NCI-H128 (cell line): ENCODE data around the gene LRP5.
"Not testable (repeated sequence)": the region's sequence is repeated elsewhere in the genome, so short reads cannot be mapped to it uniquely, and the experiment has no call there.

ENCODE experiments used
- DNase-seq: peaks from one replicate; lab custom pipeline; 2025; ENCODE audit not compliant: unreplicated experiment; lab: John Stamatoyannopoulos, UW

Gene LRP5

GRCh38 chr11:68414496-68415221, 102.3 kb downstream of the LRP5 start:
- no peak for DNase-seq

- no peak for DNase-seq
These were observed 103.7 kb downstream of the LRP5 start for GRCh38 chr11:68416070-68416578.

- DNase-seq: no peak
These were observed 106.3 kb downstream of the LRP5 start for GRCh38 chr11:68418648-68419047.

- no peak for DNase-seq
These were observed 107.8 kb downstream of the LRP5 start for GRCh38 chr11:68420171-68420570.

GRCh38 chr11:68423481-68423880, 111.1 kb downstream of the LRP5 start:
- DNase-seq: no peak

- no peak for DNase-seq
These were observed 111.8 kb downstream of the LRP5 start for GRCh38 chr11:68424101-68424632.

GRCh38 chr11:68424981-68425865, 112.8 kb downstream of the LRP5 start:
- no peak for DNase-seq

- no peak for DNase-seq
These were observed 113.5 kb downstream of the LRP5 start for GRCh38 chr11:68425866-68426380.

GRCh38 chr11:68429661-68430060, 117.3 kb downstream of the LRP5 start:
- DNase-seq: no peak

GRCh38 chr11:68430384-68430783, 118.0 kb downstream of the LRP5 start:
- no peak for DNase-seq

- DNase-seq: no peak
These were observed 118.4 kb downstream of the LRP5 start for GRCh38 chr11:68430801-68431200.

- DNase-seq: no peak
These were observed 119.7 kb downstream of the LRP5 start for GRCh38 chr11:68431984-68432645.

GRCh38 chr11:68432874-68433273, 120.5 kb downstream of the LRP5 start:
- no peak for DNase-seq

GRCh38 chr11:68433541-68433940, 121.2 kb downstream of the LRP5 start:
- no peak for DNase-seq

- not testable (repeated sequence) for DNase-seq
These were observed 121.8 kb downstream of the LRP5 start for GRCh38 chr11:68434159-68434558.

- DNase-seq: no peak
These were observed 123.9 kb downstream of the LRP5 start for GRCh38 chr11:68436162-68436888.

- DNase-seq: no peak
These were observed 124.9 kb downstream of the LRP5 start for GRCh38 chr11:68436985-68437926.

GRCh38 chr11:68437927-68438657, 125.7 kb downstream of the LRP5 start:
- DNase-seq: no peak
